ENCODE measurements around the gene PTPRJ.

PTPRJ gene

DNA sequence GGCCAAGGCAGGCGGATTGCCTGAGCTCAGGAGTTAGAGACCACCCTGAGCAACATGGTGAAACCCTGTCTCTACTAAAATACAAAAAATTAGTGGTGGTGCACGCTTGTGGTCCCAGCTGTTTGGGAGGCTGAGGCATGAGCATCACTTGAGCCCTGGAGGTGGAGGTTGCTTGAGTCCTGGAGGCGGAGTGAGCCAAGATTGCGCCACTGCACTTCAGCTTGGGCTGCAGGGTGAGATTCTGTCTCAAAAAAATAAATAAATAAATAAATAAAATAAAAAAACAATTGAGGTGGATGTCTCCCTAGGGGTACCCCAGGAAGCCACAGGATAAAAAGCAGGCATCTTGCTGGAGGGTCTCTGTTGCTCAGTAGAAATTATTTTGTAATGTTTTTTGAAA lies 14.1 kb downstream of the PTPRJ start:
- no peak for DNase-seq (ENCODE audit: low read depth in 2 of 2)

DNA sequence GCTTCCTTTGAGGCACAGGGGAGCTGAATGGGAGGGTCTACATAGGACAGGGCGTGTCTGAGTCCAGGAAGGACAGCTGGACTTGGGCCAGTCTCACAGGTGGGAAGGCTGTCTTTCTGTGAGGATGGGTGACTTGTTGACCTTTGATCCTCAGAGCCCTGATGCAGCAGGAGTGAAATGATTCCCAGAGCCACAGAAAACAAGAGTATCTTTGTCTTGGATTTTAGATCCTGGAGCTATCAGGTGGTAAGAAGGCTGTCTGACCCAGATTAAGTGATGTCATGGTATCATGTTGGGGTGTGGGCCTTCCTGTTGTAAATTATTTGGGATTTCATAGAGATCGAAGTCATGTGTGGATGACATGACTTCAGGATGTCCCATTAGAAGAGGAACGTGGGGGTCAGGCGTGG lies 15.0 kb downstream of the PTPRJ start:
- no peak for DNase-seq (ENCODE audit: low read depth in 2 of 2)

DNA sequence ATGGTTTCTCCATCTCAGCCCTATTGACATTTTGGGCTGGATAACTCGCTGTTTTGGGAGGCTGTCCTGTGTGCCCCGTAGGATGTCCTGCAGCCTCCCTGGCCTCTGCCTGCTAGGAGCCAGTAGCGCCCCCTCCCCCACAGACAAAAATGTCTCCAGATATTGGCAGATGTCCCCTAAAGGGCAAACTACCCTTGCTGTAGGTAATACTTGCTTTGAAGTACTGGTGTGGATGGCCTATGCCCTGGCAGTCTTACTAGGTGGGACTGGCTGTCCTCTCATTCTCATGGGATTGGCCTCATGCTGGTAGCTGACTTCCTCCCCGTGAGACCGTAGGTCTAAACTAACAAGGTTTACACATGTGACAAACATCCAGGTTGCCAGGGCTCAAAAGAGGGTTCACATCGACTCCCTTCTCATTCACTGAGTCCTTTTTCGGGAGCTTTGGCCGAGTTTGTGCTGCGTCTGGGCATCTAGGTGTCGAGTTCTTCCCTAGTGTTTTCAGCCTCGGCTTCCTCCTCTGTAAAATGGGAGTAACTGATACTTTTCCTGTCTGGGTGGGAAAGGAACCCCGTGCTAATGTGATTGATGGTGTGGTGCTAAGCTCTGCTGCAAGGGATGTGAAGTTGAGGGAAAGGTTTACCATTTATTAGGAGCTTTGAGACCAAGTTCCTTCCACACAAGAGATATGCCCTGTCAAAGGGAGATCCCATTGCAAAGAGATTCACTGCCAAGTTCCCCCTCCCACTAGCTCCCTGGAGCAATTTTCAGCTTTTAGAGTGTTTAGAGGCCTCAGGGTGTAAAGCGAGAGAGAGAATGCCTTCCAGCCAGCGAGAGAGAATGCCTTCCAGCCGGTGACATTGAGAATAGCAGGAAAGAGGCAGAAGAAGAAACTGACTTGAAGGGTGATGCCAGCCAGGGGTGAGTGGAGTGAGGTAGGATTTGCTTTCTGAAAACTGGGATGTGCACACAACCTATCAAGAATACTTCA lies 17.0 kb downstream of the PTPRJ start:
- no peak for DNase-seq (ENCODE audit: low read depth in 2 of 2)

DNA sequence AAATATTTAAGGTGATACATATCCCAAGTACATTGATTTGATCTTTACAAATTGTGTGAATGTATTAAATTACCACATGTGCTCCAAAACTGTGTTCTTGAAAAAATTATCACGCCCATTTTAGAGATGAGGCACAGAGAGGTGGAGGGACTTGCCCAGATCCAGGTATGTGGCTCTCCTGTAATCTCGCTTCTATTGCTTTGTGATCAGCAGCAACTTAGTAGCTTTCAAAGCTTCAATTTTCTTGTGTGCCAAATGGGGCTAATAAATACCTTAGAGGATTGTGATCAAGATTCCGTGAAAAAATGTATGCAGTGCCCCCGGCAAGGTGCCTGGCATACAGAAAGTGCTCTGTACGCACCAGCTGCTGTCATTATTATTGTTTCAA lies 18.0 kb downstream of the PTPRJ start:
- no peak for DNase-seq (ENCODE audit: low read depth in 2 of 2)

DNA sequence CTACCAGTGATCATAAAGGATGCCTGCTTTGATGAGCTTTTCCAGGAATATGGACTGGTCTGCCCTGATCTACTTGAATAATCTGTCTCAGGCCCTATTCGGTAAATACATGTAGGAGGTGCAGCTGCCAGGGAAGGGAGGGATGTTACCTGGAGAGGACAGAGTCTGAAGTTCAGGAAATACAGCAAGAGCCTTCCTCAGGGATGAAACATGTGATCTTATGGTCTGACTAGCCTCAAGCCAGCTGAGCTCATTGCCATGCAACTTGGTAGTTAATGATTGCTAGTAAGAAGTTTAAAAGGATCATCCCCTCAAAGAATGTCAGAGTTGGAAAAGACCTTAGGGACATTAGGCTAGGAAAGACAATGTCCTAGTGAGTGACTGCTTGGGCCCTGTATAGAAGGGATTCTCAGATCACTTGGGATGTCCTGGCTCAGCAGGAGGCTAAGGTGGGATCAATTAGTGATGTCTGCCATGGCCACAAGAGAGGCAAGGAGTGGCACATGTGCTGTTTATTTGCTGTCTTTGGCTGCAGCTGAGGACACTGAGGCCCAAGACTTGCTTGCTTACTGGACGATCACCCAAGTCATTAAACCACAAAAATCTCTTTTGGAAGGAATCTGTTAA lies 18.5 kb downstream of the PTPRJ start:
- DNase-seq (ENCODE audit: low read depth in 2 of 2), result no peak

DNA sequence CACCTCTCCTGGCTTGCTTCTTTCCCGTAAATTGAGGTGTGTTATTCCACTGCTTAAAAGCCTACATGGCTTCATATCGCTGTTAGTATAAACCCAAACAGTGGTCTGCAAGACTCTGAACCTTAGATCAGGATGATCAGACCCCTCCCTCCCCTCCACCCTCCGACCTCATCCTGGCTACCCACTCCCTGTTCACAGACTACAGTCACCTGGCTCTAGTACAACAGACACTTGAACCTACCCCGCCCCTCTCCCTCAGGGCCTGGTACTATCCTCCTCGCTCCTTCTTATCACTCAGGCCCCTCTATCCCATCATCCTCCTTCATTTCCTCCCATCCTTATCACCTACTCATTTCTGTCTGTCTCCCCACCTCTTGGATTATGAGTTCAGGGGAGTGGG lies 20.1 kb downstream of the PTPRJ start:
- DNase-seq (ENCODE audit: low read depth in 2 of 2), result no peak

DNA sequence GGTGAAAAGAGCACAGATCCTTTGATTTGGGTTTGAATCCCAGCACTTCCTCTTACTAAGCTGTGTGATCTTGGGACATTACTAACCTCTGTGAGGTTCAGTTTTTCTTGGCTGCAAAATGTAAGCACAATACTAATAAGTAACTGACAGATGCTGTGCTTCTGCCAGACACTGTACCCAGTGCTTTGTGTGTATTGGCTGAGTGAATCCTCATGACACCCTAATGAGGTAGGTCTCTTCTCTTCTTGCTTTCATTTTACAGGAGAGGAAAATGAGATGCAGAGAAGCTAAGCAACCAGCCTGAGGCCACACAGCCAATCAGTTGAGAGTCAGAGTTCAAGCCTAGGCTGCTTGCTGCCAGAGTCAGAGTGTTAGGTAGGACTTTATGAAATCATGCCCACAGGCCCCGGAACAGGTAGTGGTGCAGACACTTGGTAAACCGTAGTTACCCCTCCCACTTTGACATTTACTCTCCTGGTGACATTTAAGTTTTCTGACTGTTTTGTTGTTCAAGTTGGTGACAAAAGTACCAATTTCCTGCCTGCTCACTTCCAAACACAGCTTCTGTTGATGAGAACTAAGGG lies 21.2 kb downstream of the PTPRJ start:
- peak; percentile 63 to 73 for DNase-seq (ENCODE audit: low read depth in 2 of 2)

DNA sequence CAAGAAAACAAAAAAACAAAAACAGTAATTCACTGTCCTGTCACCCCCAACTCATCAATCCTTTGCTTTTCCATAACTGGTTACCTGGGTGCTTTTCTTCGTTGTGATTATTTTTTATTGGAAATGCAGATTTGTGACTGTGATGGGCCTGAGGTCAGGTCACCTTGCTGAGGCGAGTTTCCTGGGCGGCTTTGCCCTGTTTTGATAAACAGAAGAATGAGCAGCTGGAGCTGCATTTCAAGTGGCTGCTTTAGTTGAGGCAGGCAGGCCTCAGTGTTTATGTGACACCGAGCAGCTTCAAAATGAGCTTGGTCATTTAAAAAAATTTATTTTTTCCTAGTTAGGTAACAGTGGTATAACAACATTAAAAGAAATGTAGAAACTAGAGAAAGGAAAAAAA lies 22.2 kb downstream of the PTPRJ start:
- DNase-seq (ENCODE audit: low read depth in 2 of 2), result no peak

DNA sequence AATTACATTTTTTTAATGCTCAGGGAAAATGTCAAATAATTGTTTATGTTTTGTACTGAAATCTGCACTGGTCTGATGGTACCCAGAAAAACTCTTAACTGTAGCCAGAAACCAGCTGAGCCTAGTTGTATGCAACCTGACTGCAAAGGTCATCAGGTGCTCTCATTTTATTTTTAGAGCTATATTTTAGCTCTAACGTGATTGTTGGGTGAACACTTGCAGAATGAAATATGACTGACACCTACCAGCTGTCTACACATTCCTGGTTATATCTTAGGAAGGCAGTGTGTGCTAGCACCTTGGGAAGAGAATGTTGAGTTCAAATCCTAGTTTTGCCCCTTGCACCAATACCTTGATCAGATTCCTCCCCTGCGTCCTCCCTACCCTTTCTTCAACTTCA lies 23.6 kb downstream of the PTPRJ start:
- DNase-seq (ENCODE audit: low read depth in 2 of 2), result no peak

DNA sequence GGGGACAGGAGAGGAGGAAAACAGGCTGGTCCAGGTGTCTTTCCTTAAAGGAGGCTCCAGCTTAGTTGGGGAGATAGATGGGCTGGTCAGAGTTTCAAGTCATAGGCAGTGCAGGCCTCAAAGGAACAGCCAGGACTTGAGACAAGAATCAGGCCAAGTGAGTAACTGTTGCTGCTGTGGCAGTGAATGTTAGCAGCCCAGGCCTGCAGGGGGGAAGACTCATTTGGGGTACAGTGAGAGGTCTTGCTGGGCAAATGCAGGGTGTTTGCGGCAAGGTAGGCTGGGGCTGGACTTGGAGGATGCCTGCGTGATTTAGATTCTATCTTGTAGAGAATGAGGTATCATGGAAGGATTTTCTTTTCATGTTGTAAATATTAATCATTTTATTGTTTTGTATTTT lies 24.1 kb downstream of the PTPRJ start:
- no peak for DNase-seq (ENCODE audit: low read depth in 2 of 2)

DNA sequence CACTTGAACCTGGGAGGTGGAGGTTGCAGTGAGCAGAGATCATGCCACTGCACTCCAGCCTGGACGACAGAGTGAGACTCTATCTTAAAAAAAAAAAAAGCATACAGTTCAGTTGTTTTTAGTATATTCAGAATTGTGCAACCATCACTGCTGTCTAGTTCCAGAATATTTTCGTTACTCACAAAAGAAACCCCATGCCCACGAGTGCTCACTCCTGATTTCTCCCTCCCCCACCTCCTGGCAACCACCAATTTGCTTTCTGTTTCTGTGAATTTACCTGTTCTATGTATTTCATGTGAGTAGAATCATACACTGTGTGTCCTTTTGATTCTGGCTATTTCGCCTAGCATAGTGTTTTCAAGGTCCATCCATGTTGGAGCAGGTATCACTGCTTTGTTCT lies 24.8 kb downstream of the PTPRJ start:
- no peak for DNase-seq (ENCODE audit: low read depth in 2 of 2)

DNA sequence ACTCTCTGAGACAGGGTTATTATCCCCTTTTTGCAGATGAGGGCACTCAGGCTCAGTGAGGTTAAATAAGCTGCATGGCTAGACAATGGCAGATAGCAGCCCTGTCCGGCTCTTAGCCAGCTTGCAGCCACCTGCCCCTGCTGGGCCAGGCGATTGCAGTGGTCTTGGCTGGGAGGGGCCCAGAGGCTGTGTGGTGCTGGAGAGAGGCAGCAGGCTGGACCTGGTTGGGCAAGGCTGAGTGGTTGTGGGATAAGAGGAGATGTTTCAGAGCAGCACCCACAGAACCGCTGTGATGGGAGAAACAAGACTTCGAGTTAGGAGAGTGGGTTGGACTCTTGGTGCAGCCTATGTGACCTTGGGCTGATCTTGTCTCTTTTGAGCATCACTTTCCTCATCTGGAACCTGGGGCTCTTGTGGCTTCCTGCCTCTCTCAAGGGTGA lies 25.5 kb downstream of the PTPRJ start:
- DNase-seq (ENCODE audit: low read depth in 2 of 2), result no peak

DNA sequence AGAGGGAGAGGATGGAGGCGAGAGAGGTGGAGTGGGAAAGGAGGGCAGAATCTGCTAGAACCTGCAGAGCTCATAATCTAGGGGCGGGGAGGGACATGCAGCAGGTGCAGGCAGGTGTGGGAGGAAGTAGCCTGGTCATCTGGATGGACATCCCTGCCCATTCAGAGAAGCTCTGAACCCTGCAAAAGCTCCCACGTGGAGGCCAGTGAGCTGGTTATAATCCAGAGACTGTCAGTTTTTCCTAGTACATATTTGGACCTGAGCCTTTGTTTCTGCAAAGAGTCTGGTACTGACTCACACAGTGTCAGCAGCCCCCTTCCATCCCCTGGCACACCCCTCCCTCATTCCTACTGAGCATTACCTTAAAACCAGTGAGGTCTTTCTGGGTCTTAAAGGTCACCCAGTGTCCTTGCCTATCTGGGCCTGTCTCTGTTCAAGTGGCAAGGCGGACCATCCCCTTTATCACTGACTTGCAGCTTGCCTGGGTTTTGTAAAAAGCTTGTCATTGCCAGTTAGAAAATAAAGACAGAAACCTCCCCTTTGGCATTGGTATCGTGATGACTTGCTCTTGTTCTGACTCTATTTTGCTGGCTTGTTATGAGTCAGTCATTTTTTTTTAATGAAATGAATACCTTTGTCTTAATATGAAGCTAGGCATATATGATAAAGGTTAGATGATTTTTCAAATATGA lies 26.1 kb downstream of the PTPRJ start:
- DNase-seq (ENCODE audit: low read depth in 2 of 2), result no peak

DNA sequence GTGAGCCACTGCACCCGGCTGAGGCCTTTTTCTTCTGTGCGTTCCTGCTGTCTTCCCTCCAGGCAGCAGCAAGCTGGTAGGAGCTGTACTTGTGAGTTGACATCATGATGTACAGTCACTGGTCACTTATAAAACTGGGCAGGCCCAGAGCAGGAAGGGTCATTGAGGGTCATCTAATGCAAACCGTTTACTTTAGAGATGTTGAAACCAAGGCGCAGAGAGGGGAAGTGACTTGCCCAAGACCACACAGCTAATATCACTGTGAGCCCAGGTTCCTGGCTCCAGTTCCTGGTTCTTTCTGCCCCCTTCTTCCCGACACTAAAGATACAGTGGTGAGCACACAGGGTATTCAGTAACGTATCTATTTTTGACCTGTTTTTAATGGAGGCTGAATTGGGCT lies 27.3 kb downstream of the PTPRJ start:
- no peak for DNase-seq (ENCODE audit: low read depth in 2 of 2)

DNA sequence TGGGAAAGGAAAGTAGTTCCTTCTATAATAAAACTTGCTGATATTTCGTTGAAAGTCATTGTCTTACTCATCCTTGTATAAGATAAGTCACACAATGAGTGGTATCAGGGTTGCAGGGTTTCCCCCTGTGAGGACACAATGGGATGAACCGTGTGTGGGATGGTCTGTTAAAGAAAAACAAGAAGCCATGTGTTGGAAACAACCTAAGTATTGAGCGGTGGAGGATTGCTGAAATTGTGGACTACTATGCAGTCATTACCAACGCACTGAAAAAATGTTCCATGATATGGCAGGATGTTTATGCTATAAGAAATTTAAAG lies 28.6 kb downstream of the PTPRJ start:
- peak in 1 of 2 donors; percentile 46 for DNase-seq (ENCODE audit: low read depth in 2 of 2)

DNA sequence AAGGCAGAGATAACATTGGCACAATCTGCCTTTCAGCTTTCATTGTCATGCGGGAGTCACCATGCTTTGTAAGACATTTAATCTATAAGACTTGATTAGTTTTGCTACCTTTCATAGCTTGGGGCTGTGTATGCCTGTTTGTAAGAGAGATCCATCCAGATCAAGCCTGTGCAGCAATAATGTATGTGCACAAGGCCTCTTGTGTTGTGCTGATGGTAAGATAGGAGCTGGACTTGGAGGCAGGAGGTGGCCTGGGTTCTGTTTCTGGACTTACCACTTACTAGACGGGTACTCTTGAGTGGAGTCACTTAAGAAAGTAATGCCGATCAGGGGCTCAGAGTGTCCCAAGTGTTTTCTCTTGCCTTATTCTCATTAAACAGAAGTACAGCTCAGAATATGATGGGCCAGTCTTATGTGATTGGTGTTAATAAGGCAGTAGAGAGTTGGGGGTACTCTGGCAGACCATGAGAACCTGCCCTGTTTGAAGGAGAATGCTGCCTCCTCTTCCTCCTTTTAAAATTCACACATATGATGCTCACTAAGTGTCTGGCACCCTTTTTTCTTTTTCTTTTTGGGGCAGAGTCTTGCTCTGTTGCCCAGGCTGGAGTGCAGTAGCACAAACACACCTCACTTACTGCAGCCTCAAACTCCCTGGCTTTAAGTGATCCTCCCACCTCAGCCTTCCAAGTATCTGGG lies 30.9 kb downstream of the PTPRJ start:
- no peak for DNase-seq (ENCODE audit: low read depth in 2 of 2)

DNA sequence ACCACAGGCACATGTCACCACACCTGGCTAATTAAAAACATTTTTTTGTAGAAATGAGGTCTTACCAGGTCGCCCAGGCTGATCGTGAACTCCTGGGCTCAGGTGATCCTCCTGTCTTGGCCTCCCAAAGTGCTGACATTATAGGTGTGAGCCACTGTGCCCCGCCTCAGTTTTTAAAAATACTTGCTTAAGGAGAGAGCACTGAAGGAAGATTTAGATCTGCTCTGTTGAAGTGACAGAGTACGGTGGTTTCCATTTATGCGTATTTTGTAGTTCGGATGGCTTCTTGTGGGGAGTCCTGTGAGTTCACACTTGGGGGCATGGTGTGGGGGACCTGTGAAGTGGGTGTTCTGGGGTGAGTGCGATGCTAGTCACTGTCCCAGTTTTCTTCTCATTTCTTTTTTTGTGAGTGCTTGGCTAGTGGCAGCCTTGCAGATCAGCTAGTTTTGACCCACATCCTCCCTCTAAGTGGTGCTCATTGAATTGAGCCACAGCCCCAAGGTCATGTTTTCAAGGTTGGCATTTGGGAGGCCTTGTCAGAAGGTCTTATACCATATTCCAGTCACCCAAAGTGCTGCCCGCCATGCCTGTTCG lies 31.5 kb downstream of the PTPRJ start:
- peak; percentile 49 for DNase-seq (ENCODE audit: low read depth in 2 of 2)

DNA sequence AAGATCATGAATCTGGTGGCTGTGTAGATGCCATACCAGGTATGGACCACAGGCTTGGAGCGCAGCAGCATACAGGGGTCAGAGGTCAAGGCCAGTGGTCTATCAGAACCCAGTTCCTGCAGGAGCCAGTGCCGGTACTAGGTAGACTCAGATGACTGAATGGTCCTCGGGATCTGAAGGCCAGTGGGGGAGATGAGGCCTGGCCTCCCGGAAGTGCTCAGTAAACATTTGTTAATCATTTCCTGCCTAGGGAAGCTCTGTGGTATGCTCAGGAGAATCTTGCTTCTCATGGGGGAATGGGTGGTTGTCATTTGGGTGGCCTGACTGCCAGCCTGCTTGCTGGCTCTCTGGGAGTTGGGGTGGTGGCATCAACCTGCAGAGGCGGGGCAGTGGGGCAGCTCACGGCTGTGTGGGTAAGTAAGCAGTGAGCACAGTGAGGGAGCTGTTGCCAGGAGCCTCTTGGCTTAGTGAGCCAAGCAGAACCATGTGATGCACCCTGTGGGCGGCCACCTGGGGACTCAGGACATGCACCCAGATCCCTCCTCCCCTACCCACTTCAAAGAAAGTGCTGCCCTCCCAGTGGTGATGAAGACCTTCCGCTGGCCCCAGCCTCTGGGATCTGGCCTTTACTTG lies 33.0 kb downstream of the PTPRJ start:
- DNase-seq (ENCODE audit: low read depth in 2 of 2), result no peak

DNA sequence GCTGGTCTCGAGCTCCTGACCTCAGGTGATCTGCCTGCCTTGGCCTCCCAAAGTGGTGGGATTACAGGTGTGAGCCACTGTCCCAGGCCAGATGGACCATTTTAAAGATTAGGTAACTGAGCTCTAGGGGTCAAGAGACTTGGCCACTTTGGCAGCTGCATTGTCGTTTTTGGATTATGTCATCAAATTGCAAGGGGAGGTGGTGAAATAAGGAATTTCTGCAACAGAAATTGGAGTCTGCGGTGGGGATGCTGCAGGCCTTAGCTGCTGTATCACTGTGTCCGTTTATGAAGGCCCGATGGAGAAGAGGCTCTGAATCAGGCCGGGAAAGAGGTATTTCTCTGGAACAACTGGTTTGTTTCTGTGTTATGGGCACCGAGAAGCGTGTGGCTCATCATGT lies 34.6 kb downstream of the PTPRJ start:
- no peak for DNase-seq (ENCODE audit: low read depth in 2 of 2)

DNA sequence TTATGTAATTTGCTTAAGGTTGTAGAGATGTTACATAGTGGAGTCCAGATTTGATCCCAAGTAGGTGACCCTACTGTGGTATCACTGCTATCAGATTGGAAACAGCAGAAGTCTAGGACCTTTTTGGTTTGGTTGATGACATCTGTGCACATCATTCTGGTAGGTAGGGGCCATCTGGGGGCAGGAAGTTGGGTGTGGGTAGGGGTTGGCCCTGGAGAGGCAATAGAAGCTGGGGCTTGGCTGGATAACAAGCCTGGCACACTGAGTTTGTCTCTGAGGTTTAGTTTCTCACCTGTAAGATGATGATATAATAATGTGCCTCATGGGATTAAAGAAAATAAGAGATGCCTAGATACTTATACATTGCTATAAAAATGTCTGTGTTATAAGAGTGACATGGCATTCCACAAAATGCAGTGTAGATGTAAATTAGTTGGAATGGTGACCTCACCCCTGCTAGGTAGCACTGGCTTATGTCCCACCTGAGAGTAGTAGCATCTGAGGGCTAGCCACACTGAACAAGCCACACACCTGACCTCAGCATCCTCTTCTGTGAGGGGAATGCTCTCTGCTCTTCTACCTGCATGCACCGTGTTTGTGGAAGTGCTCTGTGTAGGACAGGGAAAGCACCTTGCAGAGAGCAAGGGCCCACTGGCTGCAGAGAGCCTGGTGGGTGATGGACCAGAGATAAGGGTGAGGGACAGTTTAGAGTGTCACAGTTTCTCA lies 36.9 kb downstream of the PTPRJ start:
- no peak for DNase-seq (ENCODE audit: low read depth in 2 of 2)
